Activated T-cell treated with anti-CD3 and anti-CD28 coated beads, Interleukin-2, amount 50 U/mL, for 72 hours (primary cell): ENCODE results near the gene TWSG1. TPM values are rescaled to one million over a fixed set of nuclear protein-coding genes. Genes with fewer than 3 reads are reported as not detected.

Source experiments
- ATAC-seq, 2 donors: fragments of 150-1000 bp; cut with Tn5 transposase; replicated peaks in 1 of 2; 2 replicates each; pipeline ENCODE4 v1.10.0; 2021; ENCODE audit warnings: moderate library complexity in 2 of 2, mild to moderate bottlenecking in 1 of 2
- DNase-seq, 2 donors: peaks; one replicate each; pipeline ENCODE4 v3.0.0; 2021 to 2022; ENCODE audit warnings: mixed read lengths in 1 of 2
- H3K27ac Mint-ChIP-seq: one replicate; pipeline ENCODE4 v1.8.0; 2022; ENCODE audit warnings: mild to moderate bottlenecking, moderate library complexity, mixed read lengths
- H3K27me3 Mint-ChIP-seq: one replicate; pipeline ENCODE4 v1.8.0; 2022; ENCODE audit warnings: low read depth, mixed read lengths
- H3K36me3 Mint-ChIP-seq, 2 donors: one replicate each; pipeline ENCODE4 v1.8.0; 2022; ENCODE audit warnings: mixed read lengths in 2 of 2, mild to moderate bottlenecking in 1 of 2; ENCODE audit not compliant: insufficient read depth in 2 of 2
- H3K4me1 Mint-ChIP-seq: one replicate; pipeline ENCODE4 v1.8.0; 2022; ENCODE audit warnings: low read depth, mixed read lengths
- H3K4me3 Mint-ChIP-seq, 2 donors: one replicate each; pipeline ENCODE4 v1.8.0; 2022; ENCODE audit warnings: mild to moderate bottlenecking in 2 of 2, mixed read lengths in 2 of 2, moderate library complexity in 2 of 2
- H3K9me3 Mint-ChIP-seq, 2 donors: one replicate each; pipeline ENCODE4 v1.8.0; 2022; ENCODE audit warnings: mixed read lengths in 2 of 2
- total RNA-seq, 2 donors: library from RNA; stranded (reverse); gene quantifications; one replicate each; pipeline ENCODE4 v1.2.3, GENCODE V29; 2022

The TWSG1 gene
- total RNA-seq, result 10 to 100 TPM; 10.3 to 16.4 TPM

GRCh38 chr18:9334329-9334972 is at the start of gene TWSG1:
Gene TWSG1, plus strand, starts transcription at chr18:9334773. Its CDS starts 2,457 bp downstream, at chr18:9337230.
- Mint-ChIP-seq H3K4me1 (peaks cover 15% of the 10 kb centered on the region), H3K27me3 (peaks cover 8% of the 10 kb centered on the region), H3K9me3 (no peaks in the 10 kb centered on the region), H3K4me3 (peak within 1 kb of the TSS; percentile 90 to 97), H3K36me3 (peaks cover 0 to 2% of the 10 kb centered on the region in 2 donors), H3K27ac (peak within 1 kb of the TSS; percentile 74)
- DNase-seq (peak; percentile 93 to 95), ATAC-seq (peak; percentile 89 to 90)

GRCh38 chr18:9285604-9286003 is 49.0 kb upstream of the TWSG1 start:
- Mint-ChIP-seq H3K36me3 (peaks cover 3 to 12% of the 10 kb centered on the region in 2 donors), H3K27ac (no peak overlapping the region), H3K9me3 (no peaks in the 10 kb centered on the region), H3K4me3 (no peak overlapping the region), H3K27me3 (no peaks in the 10 kb centered on the region), H3K4me1 (no peaks in the 10 kb centered on the region)
- ATAC-seq (peak in 1 of 2 donors; percentile 43), DNase-seq (no peak)

GRCh38 chr18:9287036-9287435 is 47.5 kb upstream of the TWSG1 start:
- Mint-ChIP-seq H3K4me1 (no peaks in the 10 kb centered on the region), H3K36me3 (peaks cover 5 to 11% of the 10 kb centered on the region in 2 donors), H3K27me3 (no peaks in the 10 kb centered on the region), H3K4me3 (no peak overlapping the region), H3K27ac (no peak overlapping the region), H3K9me3 (peaks cover 4% of the 10 kb centered on the region in 2 donors)
- DNase-seq, result no peak
- ATAC-seq, result no peak

- H3K9me3 Mint-ChIP-seq, result peaks cover 4 to 12% of the 10 kb centered on the region in 2 donors
- DNase-seq (no peak), ATAC-seq (no peak)
- H3K4me1 Mint-ChIP-seq, result no peaks in the 10 kb centered on the region
- H3K27me3 Mint-ChIP-seq, result no peaks in the 10 kb centered on the region
- H3K36me3 Mint-ChIP-seq, result peaks cover 7 to 12% of the 10 kb centered on the region in 2 donors
- no peak overlapping the region for H3K4me3 Mint-ChIP-seq
- H3K27ac Mint-ChIP-seq, result no peak overlapping the region
Observed at GRCh38 chr18:9289698-9290097, 44.9 kb upstream of the TWSG1 start.

GRCh38 chr18:9290156-9290555 is 44.4 kb upstream of the TWSG1 start:
- Mint-ChIP-seq H3K36me3 (peaks cover 7 to 12% of the 10 kb centered on the region in 2 donors), H3K27me3 (no peaks in the 10 kb centered on the region), H3K4me1 (no peaks in the 10 kb centered on the region), H3K9me3 (peaks cover 4 to 12% of the 10 kb centered on the region in 2 donors), H3K4me3 (no peak overlapping the region), H3K27ac (no peak overlapping the region)
- DNase-seq (no peak), ATAC-seq (no peak)

GRCh38 chr18:9292047-9292446 is 42.5 kb upstream of the TWSG1 start:
- no peak overlapping the region for H3K4me3 Mint-ChIP-seq
- H3K4me1 Mint-ChIP-seq, result no peaks in the 10 kb centered on the region
- ATAC-seq, result no peak
- H3K36me3 Mint-ChIP-seq, result peaks cover 7 to 12% of the 10 kb centered on the region in 2 donors
- no peak for DNase-seq
- H3K27me3 Mint-ChIP-seq, result no peaks in the 10 kb centered on the region
- peaks cover 4 to 12% of the 10 kb centered on the region in 2 donors for H3K9me3 Mint-ChIP-seq
- H3K27ac Mint-ChIP-seq, result no peak overlapping the region

- Mint-ChIP-seq H3K27ac (no peak overlapping the region), H3K27me3 (no peaks in the 10 kb centered on the region)
Observed at GRCh38 chr18:9293948-9294347, 40.6 kb upstream of the TWSG1 start.

GRCh38 chr18:9296233-9297006 is 38.2 kb upstream of the TWSG1 start:
- DNase-seq, result no peak
- H3K4me3 Mint-ChIP-seq, result no peak overlapping the region
- peaks cover 4 to 12% of the 10 kb centered on the region in 2 donors for H3K36me3 Mint-ChIP-seq
- peaks cover 4 to 12% of the 10 kb centered on the region in 2 donors for H3K9me3 Mint-ChIP-seq
- H3K27me3 Mint-ChIP-seq, result no peaks in the 10 kb centered on the region
- no peaks in the 10 kb centered on the region for H3K4me1 Mint-ChIP-seq
- ATAC-seq, result no peak
- H3K27ac Mint-ChIP-seq, result no peak overlapping the region

More at GRCh38 chr18:9293948-9294347, 40.6 kb upstream of the TWSG1 start:
- Mint-ChIP-seq H3K36me3 (peaks cover 7 to 12% of the 10 kb centered on the region in 2 donors), H3K4me3 (no peak overlapping the region), H3K4me1 (no peaks in the 10 kb centered on the region), H3K9me3 (peaks cover 4 to 12% of the 10 kb centered on the region in 2 donors)
- DNase-seq (no peak), ATAC-seq (no peak)

GRCh38 chr18:9297007-9297393 is 37.6 kb upstream of the TWSG1 start:
- ATAC-seq (no peak), DNase-seq (no peak)
- no peaks in the 10 kb centered on the region for H3K4me1 Mint-ChIP-seq
- no peaks in the 10 kb centered on the region for H3K27me3 Mint-ChIP-seq
- H3K27ac Mint-ChIP-seq, result no peak overlapping the region
- H3K9me3 Mint-ChIP-seq, result peaks cover under 1 to 8% of the 10 kb centered on the region in 2 donors
- peaks cover under 1 to 9% of the 10 kb centered on the region in 2 donors for H3K36me3 Mint-ChIP-seq
- H3K4me3 Mint-ChIP-seq, result no peak overlapping the region

- no peaks in the 10 kb centered on the region for H3K27me3 Mint-ChIP-seq
- no peak overlapping the region for H3K4me3 Mint-ChIP-seq
- H3K36me3 Mint-ChIP-seq, result peaks cover 16 to 17% of the 10 kb centered on the region in 2 donors
- DNase-seq (no peak), ATAC-seq (no peak)
- H3K4me1 Mint-ChIP-seq, result no peaks in the 10 kb centered on the region
- H3K9me3 Mint-ChIP-seq, result peaks cover 15 to 25% of the 10 kb centered on the region in 2 donors
- H3K27ac Mint-ChIP-seq, result no peak overlapping the region
Observed at GRCh38 chr18:9304388-9305070, 30.0 kb upstream of the TWSG1 start.

- Mint-ChIP-seq H3K27ac (no peak overlapping the region), H3K9me3 (peaks cover 0 to 1% of the 10 kb centered on the region in 2 donors), H3K36me3 (peaks cover 2% of the 10 kb centered on the region in 2 donors), H3K4me3 (no peak overlapping the region), H3K4me1 (no peaks in the 10 kb centered on the region), H3K27me3 (peaks cover 26% of the 10 kb centered on the region)
- DNase-seq (no peak), ATAC-seq (no peak)
Observed at GRCh38 chr18:9319333-9319732, 15.2 kb upstream of the TWSG1 start.

GRCh38 chr18:9321017-9321452 is 13.5 kb upstream of the TWSG1 start:
- Mint-ChIP-seq H3K9me3 (peaks cover 0 to 1% of the 10 kb centered on the region in 2 donors), H3K27ac (no peak overlapping the region), H3K27me3 (peaks cover 26% of the 10 kb centered on the region), H3K4me1 (no peaks in the 10 kb centered on the region), H3K4me3 (no peak overlapping the region), H3K36me3 (peaks cover 2% of the 10 kb centered on the region in 2 donors)
- DNase-seq (no peak), ATAC-seq (no peak)

GRCh38 chr18:9321736-9322135 is 12.8 kb upstream of the TWSG1 start:
- H3K27me3 Mint-ChIP-seq, result peaks cover 30% of the 10 kb centered on the region
- DNase-seq, result no peak
- peaks cover 2% of the 10 kb centered on the region in 2 donors for H3K36me3 Mint-ChIP-seq
- H3K4me1 Mint-ChIP-seq, result no peaks in the 10 kb centered on the region
- no peak overlapping the region for H3K27ac Mint-ChIP-seq
- H3K9me3 Mint-ChIP-seq, result peaks cover 0 to 1% of the 10 kb centered on the region in 2 donors
- no peak overlapping the region for H3K4me3 Mint-ChIP-seq
- ATAC-seq, result no peak
